Activated T-cell treated with anti-CD3 and anti-CD28 coated beads, Interleukin-2, amount 50 U/mL, for 24 hours (primary cell): ENCODE data around the gene GTF2F2.

ENCODE experiments used
- DNase-seq: peaks from one replicate; pipeline ENCODE4 v3.0.0-alpha.2; 2020
- H3K27ac Mint-ChIP-seq: 2 replicates; pipeline ENCODE4 v1.8.0; 2020; ENCODE audit warnings: mild to moderate bottlenecking, mixed read lengths
- H3K27me3 Mint-ChIP-seq: 2 replicates; pipeline ENCODE4 v1.8.0; 2020; ENCODE audit warnings: mixed read lengths
- H3K36me3 Mint-ChIP-seq: 2 replicates; pipeline ENCODE4 v1.8.0; 2020; ENCODE audit warnings: low read depth, mixed read lengths
- H3K4me1 Mint-ChIP-seq: 2 replicates; pipeline ENCODE4 v1.8.0; 2020; ENCODE audit warnings: low read depth, mixed read lengths
- H3K4me3 Mint-ChIP-seq: 2 replicates; pipeline ENCODE4 v1.8.0; 2020; ENCODE audit warnings: mild to moderate bottlenecking, moderate library complexity, mixed read lengths
- H3K9me3 Mint-ChIP-seq: 2 replicates; pipeline ENCODE4 v1.8.0; 2020; ENCODE audit warnings: mixed read lengths

Gene GTF2F2

GRCh38 chr13:45107539-45107938, 12.8 kb upstream of the GTF2F2 start:
- Mint-ChIP-seq H3K4me1 (peaks cover 11% of the 10 kb centered on the region), H3K27me3 (peaks cover 11% of the 10 kb centered on the region), H3K9me3 (no peaks in the 10 kb centered on the region), H3K4me3 (no peak overlapping the region), H3K27ac (no peak overlapping the region), H3K36me3 (no peaks in the 10 kb centered on the region)
- no peak for DNase-seq

GRCh38 chr13:45108716-45109101, 11.6 kb upstream of the GTF2F2 start:
- no peaks in the 10 kb centered on the region for H3K9me3 Mint-ChIP-seq
- H3K4me3 Mint-ChIP-seq = no peak overlapping the region
- H3K4me1 Mint-ChIP-seq = peaks cover 11% of the 10 kb centered on the region
- H3K27ac Mint-ChIP-seq = peak overlapping the region; percentile 58
- no peak for DNase-seq
- peaks cover 11% of the 10 kb centered on the region for H3K27me3 Mint-ChIP-seq
- no peaks in the 10 kb centered on the region for H3K36me3 Mint-ChIP-seq

GRCh38 chr13:45109102-45109720, 11.1 kb upstream of the GTF2F2 start:
- Mint-ChIP-seq H3K36me3 (no peaks in the 10 kb centered on the region), H3K4me3 (no peak overlapping the region), H3K27ac (peak overlapping the region; percentile 58), H3K9me3 (no peaks in the 10 kb centered on the region), H3K27me3 (peaks cover 9% of the 10 kb centered on the region), H3K4me1 (peaks cover 11% of the 10 kb centered on the region)
- no peak for DNase-seq

- Mint-ChIP-seq H3K4me1 (peaks cover 9% of the 10 kb centered on the region), H3K27me3 (no peaks in the 10 kb centered on the region), H3K27ac (no peak overlapping the region), H3K36me3 (no peaks in the 10 kb centered on the region), H3K4me3 (no peak overlapping the region), H3K9me3 (no peaks in the 10 kb centered on the region)
- no peak for DNase-seq
Observed at GRCh38 chr13:45113233-45114224, 6.8 kb upstream of the GTF2F2 start.

DNA sequence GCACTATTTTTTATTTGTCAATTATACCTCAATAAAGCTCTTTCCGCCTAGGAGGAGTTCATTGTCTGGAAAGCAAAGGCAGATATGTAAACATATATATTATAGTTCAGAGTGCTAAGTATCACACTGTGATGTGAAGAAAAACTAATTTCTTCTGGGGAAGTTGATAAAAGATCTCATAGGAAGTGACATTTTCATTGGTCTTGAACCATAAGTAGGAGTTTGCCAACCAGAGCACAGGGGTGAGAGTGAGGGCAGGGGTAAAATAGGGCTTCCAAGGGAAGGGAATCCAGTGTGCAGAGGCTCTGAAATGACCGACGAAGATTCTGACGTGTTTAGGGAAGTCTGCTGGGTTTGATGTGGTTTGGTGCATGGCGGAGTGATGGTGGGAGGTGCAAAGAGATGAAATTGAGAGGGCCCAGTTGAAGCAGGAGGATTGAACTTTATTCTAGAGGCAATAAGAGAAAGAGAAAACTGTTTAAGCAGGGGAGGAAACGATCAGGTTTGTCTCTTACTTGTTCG, 780 bp upstream of the GTF2F2 start:
- Mint-ChIP-seq H3K9me3 (no peaks in the 10 kb centered on the region), H3K36me3 (peaks cover 11% of the 10 kb centered on the region), H3K4me1 (peaks cover 9% of the 10 kb centered on the region), H3K27me3 (no peaks in the 10 kb centered on the region), H3K27ac (no peak overlapping the region), H3K4me3 (no peak overlapping the region)
- DNase-seq = peak; percentile 60

GRCh38 chr13:45120967-45121831, 889 bp downstream of the GTF2F2 start:
- Mint-ChIP-seq H3K9me3 (no peaks in the 10 kb centered on the region), H3K4me3 (no peak overlapping the region), H3K27ac (no peak overlapping the region), H3K4me1 (peaks cover 17% of the 10 kb centered on the region), H3K27me3 (no peaks in the 10 kb centered on the region), H3K36me3 (peaks cover 17% of the 10 kb centered on the region)
- DNase-seq = no peak

DNA sequence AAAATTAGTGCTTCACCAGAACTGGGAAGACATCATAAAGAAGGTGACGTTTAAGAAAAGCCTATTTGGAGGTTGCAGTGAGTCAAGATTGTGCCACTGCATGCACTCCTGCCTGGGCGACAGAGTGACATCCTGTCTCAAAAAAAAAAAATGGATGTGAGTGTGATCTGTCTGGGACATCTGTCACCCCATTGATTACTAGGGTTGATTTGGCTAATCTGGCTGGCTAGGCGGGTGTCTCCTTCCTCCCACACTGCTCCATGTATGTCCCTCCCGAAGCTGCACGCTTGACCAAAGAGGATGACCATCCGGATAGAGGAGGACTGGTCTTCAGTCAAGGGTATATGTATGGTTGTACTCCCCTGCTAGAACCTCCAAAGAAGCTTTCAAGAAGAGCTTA, 2.6 kb downstream of the GTF2F2 start:
- Mint-ChIP-seq H3K27me3 (no peaks in the 10 kb centered on the region), H3K9me3 (no peaks in the 10 kb centered on the region), H3K36me3 (peaks cover 20% of the 10 kb centered on the region), H3K4me3 (no peak overlapping the region), H3K27ac (peak overlapping the region; percentile 50), H3K4me1 (peaks cover 23% of the 10 kb centered on the region)
- no peak for DNase-seq

DNA sequence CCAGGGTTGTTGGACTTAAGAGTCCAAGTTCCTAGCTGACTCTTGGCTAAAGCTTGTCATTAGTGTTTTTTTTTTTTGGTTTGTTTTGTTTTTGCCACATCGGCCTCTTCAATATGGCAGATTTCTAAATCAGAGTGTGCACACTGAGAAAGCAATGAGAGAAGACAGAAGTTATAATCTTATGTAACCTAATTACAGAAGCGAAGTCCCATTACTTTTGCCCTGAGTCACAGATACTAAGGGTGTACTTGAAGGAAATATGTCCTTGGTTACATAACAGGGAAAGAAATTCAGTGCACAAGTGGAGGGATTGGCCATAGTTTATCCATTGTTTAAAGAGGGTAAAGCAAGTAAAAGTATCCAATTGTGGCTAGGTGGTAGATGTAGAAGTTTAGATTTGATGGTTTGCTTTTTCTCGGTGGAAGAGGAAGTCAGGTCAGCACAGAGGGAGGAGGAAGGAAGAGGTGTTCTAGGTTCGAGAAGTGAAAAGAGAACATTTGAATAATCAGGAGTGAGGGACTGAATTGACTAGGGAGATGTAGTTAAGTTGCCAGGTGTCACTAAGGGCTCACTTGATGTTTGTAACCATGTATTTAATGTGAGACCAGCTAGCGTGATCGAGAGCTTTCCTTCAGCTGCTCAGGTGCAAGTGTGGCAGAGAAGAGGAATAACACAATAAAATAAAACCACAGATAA, 12.2 kb downstream of the GTF2F2 start:
- Mint-ChIP-seq H3K4me1 (peaks cover 39% of the 10 kb centered on the region), H3K9me3 (peaks cover 14% of the 10 kb centered on the region), H3K4me3 (no peak overlapping the region), H3K27ac (no peak overlapping the region), H3K36me3 (peaks cover 53% of the 10 kb centered on the region), H3K27me3 (no peaks in the 10 kb centered on the region)
- no peak for DNase-seq

DNA sequence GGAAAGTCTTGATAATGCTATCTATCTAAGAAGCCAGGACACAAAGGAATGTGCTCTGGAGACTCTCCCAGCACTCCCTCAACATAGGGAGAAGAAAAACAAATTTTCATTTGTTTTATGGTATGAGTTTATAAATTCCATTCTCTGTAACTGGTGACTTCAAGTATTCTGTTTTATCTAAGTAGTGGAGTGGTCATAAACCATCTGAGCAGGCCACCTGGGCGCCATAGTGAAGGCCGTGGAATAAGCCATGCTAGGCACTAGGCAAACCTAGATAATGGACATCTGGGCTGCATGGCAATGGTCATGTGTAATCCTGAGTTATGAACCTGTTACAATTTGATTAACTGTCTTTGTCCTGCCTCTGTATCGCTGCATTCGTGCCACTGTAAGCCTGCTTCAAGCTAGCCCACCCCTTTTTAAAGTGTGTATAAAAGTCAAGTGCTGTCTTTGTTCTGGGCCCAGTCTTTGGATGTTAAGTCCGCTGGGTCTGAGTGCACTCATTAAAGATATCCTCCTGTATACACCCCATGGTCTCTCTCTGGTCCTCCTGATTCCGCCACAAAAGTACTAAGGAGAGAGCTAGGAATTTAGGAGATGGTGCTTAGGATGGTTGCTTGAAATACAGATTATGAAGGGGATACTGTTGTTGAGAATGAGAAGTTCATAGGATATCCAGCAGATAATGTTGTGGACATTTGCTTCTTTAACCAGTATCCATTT, 13.2 kb downstream of the GTF2F2 start:
- Mint-ChIP-seq H3K27ac (no peak overlapping the region), H3K36me3 (peaks cover 62% of the 10 kb centered on the region), H3K9me3 (peaks cover 14% of the 10 kb centered on the region), H3K4me3 (no peak overlapping the region), H3K4me1 (peaks cover 39% of the 10 kb centered on the region), H3K27me3 (no peaks in the 10 kb centered on the region)
- DNase-seq = no peak

GRCh38 chr13:45136741-45137504, 16.6 kb downstream of the GTF2F2 start:
- no peak for DNase-seq
- H3K9me3 Mint-ChIP-seq = peaks cover 9% of the 10 kb centered on the region
- no peaks in the 10 kb centered on the region for H3K27me3 Mint-ChIP-seq
- no peak overlapping the region for H3K27ac Mint-ChIP-seq
- H3K36me3 Mint-ChIP-seq = peaks cover 70% of the 10 kb centered on the region
- no peak overlapping the region for H3K4me3 Mint-ChIP-seq
- H3K4me1 Mint-ChIP-seq = peaks cover 21% of the 10 kb centered on the region

GRCh38 chr13:45137526-45137925, 17.2 kb downstream of the GTF2F2 start:
- Mint-ChIP-seq H3K27me3 (no peaks in the 10 kb centered on the region), H3K4me3 (no peak overlapping the region), H3K9me3 (peaks cover 5% of the 10 kb centered on the region), H3K27ac (no peak overlapping the region), H3K4me1 (peaks cover 16% of the 10 kb centered on the region), H3K36me3 (peaks cover 68% of the 10 kb centered on the region)
- no peak for DNase-seq

- Mint-ChIP-seq H3K36me3 (peaks cover 68% of the 10 kb centered on the region), H3K4me3 (no peak overlapping the region), H3K9me3 (no peaks in the 10 kb centered on the region), H3K27me3 (no peaks in the 10 kb centered on the region), H3K27ac (no peak overlapping the region), H3K4me1 (peaks cover 18% of the 10 kb centered on the region)
- DNase-seq = no peak
Observed at GRCh38 chr13:45138282-45138681, 18.0 kb downstream of the GTF2F2 start.

DNA sequence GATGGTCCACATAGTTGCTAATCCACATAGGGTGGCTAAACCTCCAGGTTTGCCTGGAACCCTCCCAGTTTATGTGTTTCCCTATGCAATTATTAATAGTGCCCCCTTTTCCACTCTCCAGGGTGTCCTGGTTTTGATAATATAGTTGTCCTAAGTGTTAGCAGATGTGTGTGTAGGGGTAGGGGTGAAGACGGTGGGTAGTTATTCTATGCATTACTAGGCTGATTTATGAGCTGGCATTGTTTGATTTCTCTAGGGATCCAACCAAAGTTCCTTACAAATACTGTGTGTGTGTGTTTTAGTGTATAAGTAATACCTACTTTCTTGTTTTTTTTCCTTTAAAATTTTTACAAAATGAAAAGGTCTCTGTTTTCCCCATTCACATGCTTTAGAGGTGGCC, 21.1 kb downstream of the GTF2F2 start:
- Mint-ChIP-seq H3K36me3 (peaks cover 62% of the 10 kb centered on the region), H3K4me3 (no peak overlapping the region), H3K27me3 (no peaks in the 10 kb centered on the region), H3K9me3 (no peaks in the 10 kb centered on the region), H3K4me1 (peaks cover 12% of the 10 kb centered on the region), H3K27ac (no peak overlapping the region)
- DNase-seq = no peak
